Nephron (organoid): Measurements from ENCODE around the gene CCDC28A.
A peak's percentile ranks its signal among the peaks of the same experiment; 100 is the strongest.
"Not testable (repeated sequence)": the region's sequence is repeated elsewhere in the genome, so short reads cannot be mapped to it uniquely, and the experiment has no call there.

Experiments used
- H3K27ac Mint-ChIP-seq, 3 experiments: 2 replicates each; pipeline ENCODE4 v1.8.0; 2020; ENCODE audit warnings: mixed read lengths in 3 of 3, mild to moderate bottlenecking in 2 of 3, moderate library complexity in 1 of 3
- H3K27me3 Mint-ChIP-seq: 2 replicates; pipeline ENCODE4 v1.8.0; 2021; ENCODE audit warnings: low read depth, mild to moderate bottlenecking, moderate library complexity, mixed read lengths
- H3K36me3 Mint-ChIP-seq: 2 replicates; pipeline ENCODE4 v1.8.0; 2020; ENCODE audit warnings: low read depth, mixed read lengths
- H3K4me1 Mint-ChIP-seq: 2 replicates; pipeline ENCODE4 v1.8.0; 2020; ENCODE audit warnings: mixed read lengths
- H3K4me3 Mint-ChIP-seq, 3 experiments: 2 replicates each; pipeline ENCODE4 v1.8.0; 2020; ENCODE audit warnings: mild to moderate bottlenecking in 3 of 3, mixed read lengths in 3 of 3, moderate library complexity in 2 of 3
- H3K9me3 Mint-ChIP-seq: 2 replicates; pipeline ENCODE4 v1.8.0; 2020; ENCODE audit warnings: mixed read lengths
- CTCF ChIP-seq, 3 experiments: fragments of 200-600 bp; sonication (generic); IDR thresholded peaks; one replicate each; pipeline ENCODE4 v1.5.0; 2021; ENCODE audit warnings: antibody characterized with exemption in 3 of 3; ENCODE audit not compliant: unreplicated experiment in 3 of 3

Gene CCDC28A

GRCh38 chr6:138728662-138729061 lies 44.9 kb upstream of the CCDC28A start:
- TF ChIP-seq CTCF (IDR thresholded peaks at IDR 0.05; ENCODE audit: unreplicated experiment in 3 of 3): no peak
- Mint-ChIP-seq H3K4me3 (no peak overlapping the region), H3K36me3 (no peaks in the 10 kb centered on the region), H3K9me3 (peaks cover 7% of the 10 kb centered on the region), H3K4me1 (no peaks in the 10 kb centered on the region), H3K27ac (no peak overlapping the region), H3K27me3 (no peaks in the 10 kb centered on the region)

GRCh38 chr6:138730037-138730436 lies 43.5 kb upstream of the CCDC28A start:
- not testable (repeated sequence) for H3K4me1 Mint-ChIP-seq, H3K9me3 Mint-ChIP-seq, H3K36me3 Mint-ChIP-seq

GRCh38 chr6:138734585-138734984 lies 39.0 kb upstream of the CCDC28A start:
- Mint-ChIP-seq H3K27me3 (no peaks in the 10 kb centered on the region), H3K4me1 (no peaks in the 10 kb centered on the region), H3K4me3 (no peak overlapping the region), H3K36me3 (no peaks in the 10 kb centered on the region), H3K9me3 (peaks cover 8% of the 10 kb centered on the region), H3K27ac (no peak overlapping the region)
- TF ChIP-seq CTCF (IDR thresholded peaks at IDR 0.05; ENCODE audit: unreplicated experiment in 3 of 3): no peak

More at GRCh38 chr6:138730037-138730436, 43.5 kb upstream of the CCDC28A start:
- H3K27ac Mint-ChIP-seq, H3K4me3 Mint-ChIP-seq, H3K27me3 Mint-ChIP-seq: not testable (repeated sequence)

- H3K4me3 Mint-ChIP-seq: no peak overlapping the region
- no peaks in the 10 kb centered on the region for H3K4me1 Mint-ChIP-seq
- no peaks in the 10 kb centered on the region for H3K36me3 Mint-ChIP-seq
- no peaks in the 10 kb centered on the region for H3K27me3 Mint-ChIP-seq
- no peak for TF ChIP-seq CTCF (IDR thresholded peaks at IDR 0.05; ENCODE audit: unreplicated experiment in 3 of 3)
- no peak overlapping the region for H3K27ac Mint-ChIP-seq
- H3K9me3 Mint-ChIP-seq: peaks cover 9% of the 10 kb centered on the region
These were observed 36.9 kb upstream of the CCDC28A start for GRCh38 chr6:138736640-138737039.

GRCh38 chr6:138752017-138752416 lies 21.6 kb upstream of the CCDC28A start:
- H3K4me3 Mint-ChIP-seq: no peak overlapping the region
- H3K27me3 Mint-ChIP-seq: no peaks in the 10 kb centered on the region
- no peak overlapping the region for H3K27ac Mint-ChIP-seq
- H3K36me3 Mint-ChIP-seq: no peaks in the 10 kb centered on the region
- TF ChIP-seq CTCF (IDR thresholded peaks at IDR 0.05; ENCODE audit: unreplicated experiment in 3 of 3): peak in 1 of 3 experiments; percentile 12
- no peaks in the 10 kb centered on the region for H3K9me3 Mint-ChIP-seq
- no peaks in the 10 kb centered on the region for H3K4me1 Mint-ChIP-seq

- no peak for TF ChIP-seq CTCF (IDR thresholded peaks at IDR 0.05; ENCODE audit: unreplicated experiment in 3 of 3)
- Mint-ChIP-seq H3K36me3 (no peaks in the 10 kb centered on the region), H3K4me3 (no peak overlapping the region), H3K27me3 (no peaks in the 10 kb centered on the region), H3K4me1 (no peaks in the 10 kb centered on the region), H3K27ac (no peak overlapping the region), H3K9me3 (no peaks in the 10 kb centered on the region)
These were observed 16.4 kb upstream of the CCDC28A start for GRCh38 chr6:138757136-138757535.
